TTC549 (cell line): Measurements from ENCODE around the gene TYR.
"Not testable (repeated sequence)": the region's sequence is repeated elsewhere in the genome, so short reads cannot be mapped to it uniquely, and the experiment has no call there.

Source experiments
- FAIRE-seq: peaks from 2 replicates; lab custom pipeline; 2012; peaks lifted over from hg19 to GRCh38; lab: Jason Lieb, UNC

Gene TYR

DNA sequence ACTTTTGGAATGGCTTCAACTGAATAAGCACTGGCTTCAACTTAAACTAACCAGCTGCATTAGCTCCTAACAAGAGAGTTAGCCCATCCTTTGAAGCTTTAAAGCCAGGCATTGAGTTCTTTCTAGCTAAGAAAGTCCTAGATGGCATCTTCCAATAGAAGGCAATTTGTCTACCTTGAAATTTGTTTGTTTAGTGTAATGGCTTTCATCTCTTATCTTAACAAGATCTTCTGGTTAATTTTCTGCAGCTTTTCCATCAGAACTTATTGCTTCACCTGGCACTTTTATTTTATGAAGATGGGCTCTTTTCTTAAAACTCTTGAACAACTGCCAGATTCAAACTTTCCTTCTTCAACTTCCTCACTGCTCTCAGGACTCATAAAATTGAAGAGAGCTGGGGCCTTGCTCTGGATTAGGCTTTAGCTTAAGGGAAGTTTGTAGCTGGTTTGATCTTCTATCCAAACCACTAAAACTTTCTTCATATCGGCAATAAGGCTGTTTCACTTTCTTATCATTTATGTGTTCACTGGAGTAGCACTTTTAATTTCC lies 94.9 kb downstream of the TYR start:
- FAIRE-seq = not testable (repeated sequence)

DNA sequence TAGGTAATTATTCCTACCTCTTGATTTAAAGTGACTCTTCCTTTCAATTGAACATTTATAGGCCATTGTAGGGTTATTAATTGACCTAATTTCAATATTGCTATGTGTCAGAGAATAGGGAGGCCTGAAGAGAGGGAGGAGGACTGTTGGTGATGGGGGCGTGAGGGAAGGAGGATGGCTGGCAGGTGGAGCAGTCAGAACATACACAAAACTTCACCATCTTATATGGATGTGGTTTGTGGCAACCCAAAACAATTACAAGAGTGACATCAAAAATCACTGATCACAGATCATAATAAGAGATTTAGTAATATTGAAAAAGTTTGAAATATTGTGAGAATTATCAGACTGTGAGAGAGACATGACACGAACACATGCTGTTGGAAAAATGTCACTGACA lies 95.5 kb downstream of the TYR start:
- FAIRE-seq = not testable (repeated sequence)

DNA sequence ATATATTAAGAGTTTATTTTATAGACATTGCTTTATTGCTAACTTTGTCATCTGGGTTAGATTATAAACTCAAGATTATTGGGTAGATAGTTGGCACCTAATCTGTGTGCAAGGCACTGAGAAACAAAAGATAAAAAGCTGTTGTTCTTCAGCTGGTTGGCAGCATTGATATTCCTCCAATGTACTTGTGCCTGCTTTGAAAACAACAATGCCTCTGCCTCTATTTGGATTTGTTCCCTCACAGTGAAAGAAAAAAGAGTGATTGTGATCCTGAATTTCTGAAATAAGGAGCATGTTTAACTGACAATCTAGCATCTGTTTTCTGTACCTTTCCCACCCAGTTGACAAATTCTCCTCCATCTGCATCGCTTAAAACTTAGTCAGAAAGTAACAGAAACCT lies 98.3 kb downstream of the TYR start:
- FAIRE-seq = no peak

DNA sequence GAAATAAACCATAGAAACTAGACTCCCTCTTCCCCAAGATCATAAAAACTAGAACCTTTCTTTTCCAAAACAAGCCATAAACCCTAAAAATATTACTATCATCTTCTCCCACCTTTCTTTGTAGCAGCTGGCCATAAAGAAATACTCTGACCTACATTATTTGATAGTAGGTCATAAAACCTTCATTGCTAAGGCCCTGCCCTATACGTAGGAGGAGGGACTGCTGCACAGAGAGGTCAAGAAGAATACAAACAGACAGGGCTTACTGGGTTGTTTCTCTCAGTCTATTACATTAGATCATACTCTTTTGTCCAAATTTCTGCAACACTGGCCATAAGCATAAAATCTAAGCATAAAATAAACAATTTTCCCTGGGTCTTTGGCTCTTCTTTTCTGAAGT lies 101.5 kb downstream of the TYR start:
- no peak for FAIRE-seq

DNA sequence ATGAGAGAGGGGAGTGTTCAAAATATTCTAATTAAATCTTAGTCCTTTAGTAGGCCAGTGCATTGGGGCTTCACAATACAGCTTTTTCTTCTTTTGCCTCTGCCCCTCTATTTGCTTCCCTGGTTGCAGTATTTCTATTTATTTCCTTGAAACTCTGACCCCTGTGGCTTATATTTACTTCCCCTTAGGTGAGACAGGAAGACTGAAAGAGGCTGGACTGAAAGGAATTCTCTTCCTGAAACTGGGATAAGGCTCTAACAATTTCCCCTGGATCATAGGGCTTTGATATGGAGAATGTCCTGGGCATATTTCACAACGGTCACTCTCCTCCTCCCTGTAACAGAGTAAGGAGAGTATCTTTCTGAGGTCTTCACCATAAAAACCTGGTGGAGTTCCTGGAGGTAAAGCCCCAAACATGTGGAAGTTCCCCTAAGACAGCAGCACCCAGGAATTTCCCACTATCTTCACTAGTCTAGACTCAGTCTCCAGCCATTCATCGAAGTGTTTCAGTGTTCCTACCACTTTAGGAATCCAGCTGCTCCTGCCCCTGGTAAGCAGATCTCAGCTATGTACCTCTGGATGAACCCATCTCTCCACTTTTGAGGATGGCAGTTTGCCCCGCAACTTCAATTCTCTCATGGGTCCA lies 103.5 kb downstream of the TYR start:
- FAIRE-seq = not testable (repeated sequence)

DNA sequence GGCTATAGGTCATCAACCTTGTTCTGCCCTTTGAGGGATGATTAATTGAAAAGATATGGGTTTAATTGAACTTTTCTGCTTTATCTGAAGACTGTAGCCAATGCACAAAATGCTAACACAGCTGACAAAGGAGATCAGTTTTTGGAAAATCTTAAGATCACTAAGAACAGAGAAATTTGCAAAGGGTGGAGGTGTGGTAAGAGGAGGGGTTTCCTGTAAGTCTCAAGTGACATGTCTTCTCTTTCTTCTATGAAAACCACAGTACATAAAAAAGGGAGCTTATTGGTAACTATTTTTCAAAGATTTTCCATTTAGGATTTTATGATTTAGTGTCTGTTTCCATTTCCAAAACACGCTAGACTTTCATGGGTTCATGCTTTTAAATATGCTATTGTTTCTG lies 108.9 kb downstream of the TYR start:
- not testable (repeated sequence) for FAIRE-seq

DNA sequence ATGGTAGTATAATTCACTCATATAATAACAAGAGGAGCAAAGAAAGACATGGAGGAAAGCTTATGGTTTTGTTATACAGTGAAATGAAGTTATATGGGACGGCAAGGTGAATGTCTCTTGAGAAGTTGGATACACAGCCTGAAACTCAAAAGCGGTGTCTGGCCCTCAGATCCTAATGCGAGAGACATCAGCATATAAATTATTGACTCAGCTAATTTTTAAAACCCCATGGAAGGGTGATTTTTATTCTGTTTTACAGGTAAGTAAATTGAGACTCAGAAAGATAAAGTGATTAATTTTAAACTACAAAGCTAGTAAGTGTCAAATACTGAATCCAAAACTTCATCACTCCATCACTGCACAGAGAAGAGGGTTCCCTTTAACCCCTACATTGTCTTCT lies 110.3 kb downstream of the TYR start:
- FAIRE-seq = not testable (repeated sequence)

DNA sequence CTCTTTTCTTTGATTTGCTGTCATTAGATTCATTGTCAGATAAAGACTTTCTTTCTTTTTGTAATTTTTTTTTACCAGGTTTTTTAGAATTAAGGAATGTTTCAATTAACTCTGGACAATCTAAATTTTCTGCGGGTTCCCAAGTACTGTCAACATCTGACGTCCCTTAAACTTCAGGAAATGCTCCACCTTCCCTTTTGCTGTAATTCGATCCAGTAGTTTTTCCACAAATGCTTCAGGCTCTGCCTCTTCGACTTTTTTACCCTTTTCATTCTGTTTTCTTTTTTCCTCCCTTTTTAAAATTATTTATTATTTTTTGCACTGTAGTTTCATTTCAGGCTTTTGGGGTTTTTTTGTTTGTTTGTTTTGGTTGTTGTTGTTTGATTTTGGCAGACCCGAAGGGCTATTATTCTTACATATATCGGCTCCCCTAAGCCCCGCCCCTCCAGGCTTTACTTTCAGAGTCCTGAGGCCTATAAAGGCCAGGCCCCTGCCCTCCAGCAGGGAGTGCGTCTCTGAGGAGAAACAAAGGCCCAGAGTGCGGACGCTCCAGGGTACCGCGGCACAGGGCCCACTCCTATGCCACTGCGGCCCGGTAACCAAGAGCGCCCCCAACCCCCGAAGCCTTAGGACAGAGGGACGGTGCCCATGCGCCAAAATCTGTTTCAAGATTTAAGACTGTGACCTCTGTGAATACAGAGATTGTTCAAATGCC lies 116.4 kb downstream of the TYR start:
- no peak for FAIRE-seq

DNA sequence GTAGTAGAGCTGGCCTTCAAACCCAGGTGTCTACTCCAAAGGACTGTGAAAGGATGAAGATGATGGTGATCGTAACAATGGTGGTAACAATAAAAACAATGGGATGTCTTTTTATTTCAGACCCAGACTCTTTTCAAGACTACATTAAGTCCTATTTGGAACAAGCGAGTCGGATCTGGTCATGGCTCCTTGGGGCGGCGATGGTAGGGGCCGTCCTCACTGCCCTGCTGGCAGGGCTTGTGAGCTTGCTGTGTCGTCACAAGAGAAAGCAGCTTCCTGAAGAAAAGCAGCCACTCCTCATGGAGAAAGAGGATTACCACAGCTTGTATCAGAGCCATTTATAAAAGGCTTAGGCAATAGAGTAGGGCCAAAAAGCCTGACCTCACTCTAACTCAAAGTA lies 117.3 kb downstream of the TYR start:
- not testable (repeated sequence) for FAIRE-seq

DNA sequence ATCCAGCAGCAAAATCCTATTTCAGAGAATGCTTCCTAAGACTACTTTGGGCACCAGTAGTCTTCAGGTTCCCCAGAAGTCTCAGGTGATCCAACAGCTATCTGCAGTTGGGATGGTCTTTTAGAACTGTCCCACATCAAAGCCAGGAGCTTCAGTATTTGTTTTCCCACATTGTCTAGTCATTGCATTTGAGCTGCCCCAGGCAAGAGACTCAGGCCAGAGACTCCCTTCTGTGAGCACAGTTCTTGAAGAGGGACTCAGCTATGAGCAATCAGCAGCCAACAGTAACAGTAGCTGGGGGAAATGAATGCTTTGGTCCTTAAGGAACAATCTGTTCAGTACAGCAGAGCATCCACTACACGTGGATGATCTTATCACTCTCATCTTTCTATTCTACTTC lies 125.4 kb downstream of the TYR start:
- not testable (repeated sequence) for FAIRE-seq

DNA sequence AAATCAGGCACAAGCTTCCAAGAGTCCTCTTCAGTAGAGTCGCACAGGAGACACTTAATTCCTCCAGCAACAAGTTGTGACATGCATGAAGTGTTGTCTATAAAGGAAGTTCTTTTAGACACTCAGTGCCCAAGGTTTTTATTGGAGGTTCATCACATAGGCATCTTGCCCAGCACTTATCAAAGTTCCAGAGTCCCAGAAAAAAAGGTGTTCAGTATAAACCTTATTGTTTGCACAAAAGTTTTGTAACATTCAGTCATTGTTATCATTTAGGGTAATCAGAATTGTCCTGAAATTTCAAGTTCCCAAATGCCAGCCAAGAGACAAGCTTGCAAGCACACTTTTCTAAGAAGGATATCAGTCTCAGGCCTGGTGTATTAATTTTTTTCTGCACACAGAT lies 130.6 kb downstream of the TYR start:
- FAIRE-seq = not testable (repeated sequence)

DNA sequence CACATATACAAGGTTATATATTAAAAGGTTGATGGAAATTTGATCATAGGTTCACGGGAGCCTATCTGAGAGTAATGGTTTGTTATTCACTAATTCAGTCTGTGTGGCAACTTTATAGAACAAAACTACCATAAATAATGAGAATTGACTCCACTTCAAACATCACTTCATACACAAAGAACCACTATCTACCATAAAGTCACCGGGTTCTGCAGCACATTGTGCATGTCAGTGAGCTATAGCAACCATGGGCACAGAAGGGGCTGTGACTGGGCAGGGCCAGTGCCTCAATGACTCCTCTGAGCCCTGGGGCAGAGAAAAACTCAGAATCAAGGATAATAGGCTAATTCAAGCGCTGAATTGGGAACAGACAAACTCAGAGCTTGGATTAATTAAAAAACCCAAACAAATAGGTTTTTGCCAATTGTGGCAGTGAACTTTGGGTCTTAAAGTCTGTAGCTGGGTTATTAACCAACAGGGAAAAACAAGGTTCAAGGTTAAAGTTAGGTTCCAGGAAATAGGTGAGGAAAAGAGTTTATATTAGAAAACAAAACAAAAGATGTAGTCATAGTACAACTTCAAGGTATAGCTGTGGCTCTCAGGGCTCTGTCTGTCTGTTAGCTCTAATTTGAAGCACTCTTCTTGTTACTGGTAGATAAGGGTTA lies 131.8 kb downstream of the TYR start:
- FAIRE-seq = not testable (repeated sequence)

DNA sequence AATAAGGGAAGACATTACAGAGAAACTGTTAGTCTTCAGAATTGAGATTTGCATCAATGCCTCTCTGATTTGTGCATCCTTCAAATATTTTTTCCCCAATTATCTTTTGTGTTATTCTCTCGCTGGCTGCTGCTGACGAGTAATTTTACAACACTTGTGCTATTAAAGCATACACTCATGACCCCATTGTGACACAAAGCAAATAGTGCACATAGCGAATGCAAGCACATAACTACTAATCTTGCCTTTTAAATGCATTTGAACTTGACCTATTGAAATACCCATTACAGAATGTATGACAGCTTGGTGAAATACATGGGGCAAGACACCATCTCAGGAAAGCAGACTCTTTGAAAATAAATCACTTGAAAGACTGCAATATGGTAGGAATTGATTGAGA lies 132.9 kb downstream of the TYR start:
- FAIRE-seq = not testable (repeated sequence)

DNA sequence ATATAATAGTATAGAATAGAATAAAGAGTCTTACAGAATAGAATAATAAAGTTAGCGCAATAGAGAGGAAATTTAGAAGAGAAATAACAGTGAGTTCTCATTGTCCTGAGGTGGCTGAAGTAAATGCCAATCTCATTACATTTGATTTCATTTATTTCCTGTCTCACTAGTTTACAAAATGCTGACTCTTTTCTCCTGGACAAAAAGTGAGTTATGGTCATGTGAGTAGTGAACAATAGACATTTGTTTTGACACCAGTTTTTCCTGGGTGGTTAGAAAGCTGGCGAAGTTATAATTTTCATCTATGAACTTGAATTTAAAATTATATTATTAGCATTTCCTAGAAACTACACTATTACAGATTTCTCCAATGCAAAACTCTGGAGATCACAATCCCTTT lies 143.7 kb downstream of the TYR start:
- no peak for FAIRE-seq

DNA sequence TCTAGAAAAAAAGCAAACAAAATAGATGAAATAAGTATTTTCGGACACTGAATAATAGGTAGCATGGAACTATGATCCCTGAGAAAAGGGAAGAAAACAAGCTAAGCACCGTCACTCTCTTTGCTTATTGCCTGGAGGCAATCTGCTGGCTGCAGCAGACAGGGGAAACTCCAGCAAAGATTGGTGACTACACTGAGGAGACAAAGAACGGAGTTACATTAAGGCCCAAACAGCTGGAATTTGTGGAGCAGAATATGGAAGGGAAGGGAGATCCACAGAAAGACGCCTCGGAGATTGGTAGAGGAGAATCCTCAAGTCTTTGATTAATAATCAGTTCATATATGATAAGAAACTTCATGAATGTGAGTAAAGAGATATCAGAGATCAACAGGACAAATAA lies 150.2 kb downstream of the TYR start:
- no peak for FAIRE-seq

DNA sequence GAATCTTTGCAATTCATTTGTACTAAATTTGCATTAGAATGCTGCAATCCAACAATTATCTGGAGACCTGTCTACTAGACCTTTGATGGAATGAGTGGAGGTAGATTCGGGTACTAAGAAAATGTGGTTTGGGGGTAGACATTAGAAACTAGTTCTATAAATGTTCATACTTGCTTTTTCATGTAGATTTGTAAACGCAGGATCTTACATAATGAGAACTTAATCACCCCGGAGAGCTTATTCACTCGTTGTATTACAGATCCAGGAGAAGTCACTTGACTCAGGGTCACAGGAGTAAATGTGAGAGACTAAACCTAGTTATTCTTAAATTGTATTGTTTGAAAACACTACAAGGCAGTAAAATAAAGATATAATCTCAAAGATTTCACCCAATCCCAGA lies 154.3 kb downstream of the TYR start:
- not testable (repeated sequence) for FAIRE-seq

DNA sequence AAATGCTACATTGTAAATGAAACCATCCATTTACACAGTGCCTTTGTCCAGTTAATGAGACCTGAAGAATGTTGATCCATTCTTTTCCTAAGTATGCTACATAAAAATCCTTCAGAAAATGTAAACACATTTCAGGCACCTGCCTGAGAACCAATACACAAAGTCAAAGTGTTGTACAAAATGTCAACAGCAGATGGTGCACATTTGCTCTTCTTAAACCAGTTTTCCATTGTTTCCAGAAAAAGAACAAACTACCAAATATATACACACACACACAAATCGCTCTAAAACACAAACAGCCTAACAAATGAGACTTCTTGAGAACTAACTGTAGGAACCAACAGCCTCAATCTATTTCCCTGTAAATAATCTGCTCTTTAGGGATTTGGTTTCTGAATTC lies 156.0 kb downstream of the TYR start:
- FAIRE-seq = not testable (repeated sequence)

DNA sequence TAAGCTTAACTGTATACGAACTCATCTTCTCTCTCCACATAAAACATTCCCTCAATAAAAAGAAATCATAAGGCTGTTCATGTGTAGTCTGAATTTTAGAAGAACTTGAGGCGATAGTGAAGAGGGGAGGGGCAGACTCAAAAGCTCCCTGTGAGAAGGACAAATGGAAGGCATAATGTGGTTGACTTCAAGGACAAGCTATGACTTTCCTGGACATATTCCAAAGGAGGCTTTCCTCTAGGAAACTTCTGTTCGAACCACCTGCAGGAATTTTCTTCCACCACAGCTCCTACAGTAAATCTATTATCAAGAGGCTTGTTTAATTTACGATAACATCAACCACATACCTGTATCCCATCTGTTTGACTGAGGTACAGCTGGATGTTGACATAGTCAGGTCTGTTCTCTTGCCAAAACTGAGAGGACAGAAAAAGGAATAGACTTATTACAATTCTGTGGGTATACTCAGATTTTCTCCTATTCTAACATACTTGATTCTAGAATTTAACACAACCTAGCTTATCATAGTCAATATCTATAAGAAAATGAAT lies 159.5 kb downstream of the TYR start:
- not testable (repeated sequence) for FAIRE-seq

DNA sequence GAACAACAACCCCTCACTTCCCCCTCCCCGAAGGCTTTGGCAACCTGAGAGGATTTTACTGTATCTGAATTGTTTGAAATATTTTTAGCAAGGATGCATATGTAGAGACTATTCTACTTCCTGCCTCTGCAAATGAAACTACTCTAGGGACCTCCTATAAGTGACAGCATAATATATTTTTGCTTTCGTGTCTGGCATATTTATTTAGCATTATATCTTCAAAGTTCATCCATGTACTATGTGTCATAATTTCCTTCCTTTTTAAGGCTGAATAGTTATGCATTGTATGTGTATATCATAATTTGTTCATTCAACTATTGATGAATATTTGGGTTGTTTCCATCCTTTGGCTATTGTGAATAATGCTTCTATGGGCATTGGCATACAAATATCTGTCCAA lies 160.4 kb downstream of the TYR start:
- not testable (repeated sequence) for FAIRE-seq

DNA sequence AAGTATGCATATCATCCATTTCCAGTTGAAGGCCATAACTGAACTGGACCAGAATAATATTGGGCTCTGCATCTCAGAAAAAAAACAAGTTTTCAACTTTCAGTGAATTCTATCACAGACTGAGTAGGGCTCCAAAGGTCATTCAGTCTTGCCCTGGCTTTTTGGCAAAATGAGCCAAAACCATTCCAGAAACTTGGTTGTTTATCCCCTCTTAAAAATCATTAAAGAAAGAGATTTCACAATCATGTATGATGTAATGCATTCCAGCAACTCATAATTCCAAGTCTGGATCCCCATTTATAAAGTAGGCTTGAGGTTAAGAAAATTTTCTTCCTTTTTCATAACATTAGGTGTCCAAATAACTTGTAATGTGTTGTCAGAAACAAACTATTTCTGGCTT lies 162.8 kb downstream of the TYR start:
- not testable (repeated sequence) for FAIRE-seq

DNA sequence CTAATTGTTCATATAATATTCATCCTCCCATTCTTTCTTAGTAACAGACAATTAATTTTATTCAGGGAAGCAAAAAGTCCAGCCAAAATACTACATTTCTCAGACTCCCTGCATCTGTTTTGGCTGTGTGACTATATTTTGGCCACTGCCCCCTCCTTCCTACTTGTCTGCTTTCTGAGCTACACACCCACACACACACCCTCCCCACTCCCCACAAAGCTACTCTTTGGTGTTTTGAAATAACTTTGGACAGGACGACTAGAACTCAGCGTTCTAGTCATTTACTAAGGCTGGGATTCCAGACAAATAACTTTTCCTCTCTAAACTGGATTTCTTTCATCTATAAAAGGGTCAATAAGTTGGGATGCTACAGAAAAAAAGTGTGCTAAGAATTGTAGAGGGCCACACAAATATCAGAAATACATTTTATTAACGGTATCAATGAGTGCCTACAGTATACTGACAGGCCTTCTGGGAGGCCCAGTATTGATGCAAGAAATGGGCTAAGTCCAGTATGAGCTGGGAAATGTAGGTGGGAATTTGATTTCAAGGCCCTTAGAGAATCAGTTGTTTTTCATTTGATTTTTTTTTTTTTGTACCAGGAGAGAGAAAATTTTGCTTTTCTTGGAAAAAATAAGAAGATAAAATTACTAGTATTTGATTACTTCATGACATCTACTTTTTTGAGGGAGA lies 165.4 kb downstream of the TYR start:
- not testable (repeated sequence) for FAIRE-seq
